Measurements from ENCODE around the gene TSPAN32.
A peak's percentile ranks its signal among the peaks of the same experiment; 100 is the strongest.

The TSPAN32 gene

DNA sequence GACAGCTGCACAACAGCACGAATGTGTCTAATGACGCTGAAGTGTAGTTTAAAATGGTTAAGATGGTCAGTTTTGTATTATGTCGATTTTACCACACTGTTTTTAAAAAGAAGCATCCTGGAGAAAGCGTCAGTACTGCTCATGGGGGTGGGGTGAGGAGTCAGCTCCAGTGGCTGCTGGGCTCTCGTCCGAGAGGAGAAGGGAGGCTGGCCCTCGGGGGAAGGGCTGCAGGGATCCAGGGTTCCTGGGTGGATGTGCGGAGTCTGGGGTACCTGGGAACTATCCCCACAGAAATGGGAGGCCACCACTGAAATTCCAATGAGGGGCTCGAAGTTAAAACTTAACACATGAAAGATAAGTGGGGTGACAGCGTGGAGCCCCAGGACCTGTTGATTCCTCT is 12.0 kb upstream of the TSPAN32 start:
- intact Hi-C loops (cut with micrococcal nuclease), result no loop called here
- peaks cover 32% of the 10 kb centered on the region for H3K4me1 Mint-ChIP-seq (ENCODE audit: low read depth)
- peaks cover 52% of the 10 kb centered on the region for H3K27me3 Mint-ChIP-seq
- H3K36me3 Mint-ChIP-seq (ENCODE audit: low read depth), result no peaks in the 10 kb centered on the region
- no peak overlapping the region for H3K27ac Mint-ChIP-seq
- H3K9me3 Mint-ChIP-seq, result no peaks in the 10 kb centered on the region
- no peak overlapping the region for H3K4me3 Mint-ChIP-seq

- peaks cover 48% of the 10 kb centered on the region for H3K27me3 Mint-ChIP-seq
- intact Hi-C loops (cut with micrococcal nuclease), result no loop called here
- H3K4me3 Mint-ChIP-seq, result no peak overlapping the region
- H3K9me3 Mint-ChIP-seq, result no peaks in the 10 kb centered on the region
- H3K4me1 Mint-ChIP-seq (ENCODE audit: low read depth), result peaks cover 37% of the 10 kb centered on the region
- no peak overlapping the region for H3K27ac Mint-ChIP-seq
- H3K36me3 Mint-ChIP-seq (ENCODE audit: low read depth), result no peaks in the 10 kb centered on the region
Observed at GRCh38 chr11:2290351-2290841, 11.4 kb upstream of the TSPAN32 start.

GRCh38 chr11:2293531-2293971 is 8.3 kb upstream of the TSPAN32 start:
- Mint-ChIP-seq H3K27me3 (peaks cover 37% of the 10 kb centered on the region), H3K27ac (peak overlapping the region; percentile 43), H3K4me3 (no peak overlapping the region)

DNA sequence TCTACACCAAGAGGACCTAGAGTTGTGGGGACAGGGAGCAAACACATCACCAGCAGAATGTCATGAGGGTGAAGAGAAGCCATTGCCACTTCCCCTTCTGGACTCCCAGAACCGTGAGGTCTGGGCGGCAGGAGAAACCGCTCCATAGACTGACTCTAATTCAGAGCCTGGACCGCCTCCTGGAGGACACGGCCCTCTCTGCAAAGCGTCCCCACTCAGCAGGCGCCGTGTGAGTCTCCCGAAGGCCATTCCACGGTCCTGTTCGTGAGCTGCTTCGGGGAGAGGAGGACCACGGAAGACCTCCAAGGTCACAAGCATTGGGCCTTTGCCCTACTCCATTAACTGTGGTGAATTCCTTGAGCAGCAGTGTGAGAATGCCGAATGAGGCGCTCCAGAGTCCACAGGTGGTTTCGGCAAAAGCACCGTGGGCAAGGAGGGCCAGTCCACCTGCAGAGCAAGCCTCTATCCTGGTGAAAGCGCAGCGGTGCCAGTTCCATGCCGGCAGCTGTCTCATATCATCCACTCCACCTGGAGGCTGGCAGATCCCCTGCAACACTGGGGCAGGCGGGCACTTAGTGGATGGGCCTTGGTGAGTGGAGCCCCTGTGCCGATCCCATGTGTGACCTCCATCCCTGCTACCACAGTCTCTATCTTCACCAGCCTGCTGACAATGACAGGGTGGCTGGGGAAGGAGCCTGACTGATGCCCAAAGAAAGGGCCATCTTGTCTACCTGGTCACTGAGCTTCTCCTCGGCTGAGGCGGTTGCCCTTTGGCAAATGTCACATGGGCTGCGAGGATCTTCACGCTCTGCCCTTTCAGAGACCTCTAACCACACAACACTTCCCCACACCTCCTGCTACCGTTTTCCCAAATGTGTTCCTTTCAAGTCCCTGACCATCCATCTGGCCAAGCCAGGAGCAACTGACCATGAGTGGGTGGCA is 7.6 kb upstream of the TSPAN32 start:
- no peaks in the 10 kb centered on the region for H3K9me3 Mint-ChIP-seq
- no peak overlapping the region for H3K4me3 Mint-ChIP-seq
- H3K36me3 Mint-ChIP-seq (ENCODE audit: low read depth), result peaks cover 33% of the 10 kb centered on the region
- peaks cover 31% of the 10 kb centered on the region for H3K27me3 Mint-ChIP-seq
- H3K4me1 Mint-ChIP-seq (ENCODE audit: low read depth), result peaks cover 52% of the 10 kb centered on the region
- intact Hi-C loops (cut with micrococcal nuclease), result loop anchor here (1.0 kb wide), 1 partner anchor 97 kb away; no protein-coding TSS in a partner anchor
- H3K27ac Mint-ChIP-seq, result peak overlapping the region; percentile 43

More at GRCh38 chr11:2293531-2293971, 8.3 kb upstream of the TSPAN32 start:
- Mint-ChIP-seq H3K36me3 (ENCODE audit: low read depth) (peaks cover 26% of the 10 kb centered on the region), H3K4me1 (ENCODE audit: low read depth) (peaks cover 48% of the 10 kb centered on the region), H3K9me3 (no peaks in the 10 kb centered on the region)
- intact Hi-C loops (cut with micrococcal nuclease), result no loop called here

DNA sequence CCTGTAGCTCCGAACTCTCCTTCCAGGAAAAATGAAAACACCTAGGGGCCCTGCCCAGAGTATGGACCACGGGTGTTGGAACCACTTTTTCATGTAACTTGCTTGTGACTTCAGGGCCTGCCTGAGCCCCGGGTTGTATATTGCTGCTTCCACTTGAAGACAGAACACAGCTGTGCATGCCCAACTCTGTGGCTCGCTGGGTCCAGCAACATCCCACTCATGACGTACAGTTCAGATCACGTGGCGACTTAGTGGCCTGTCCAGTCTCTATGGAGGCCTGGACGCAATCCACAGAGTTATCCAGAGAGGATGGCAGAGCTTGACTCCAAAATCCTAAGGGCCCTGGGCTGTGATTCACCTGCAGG is 6.9 kb upstream of the TSPAN32 start:
- Mint-ChIP-seq H3K27ac (no peak overlapping the region), H3K36me3 (ENCODE audit: low read depth) (peaks cover 40% of the 10 kb centered on the region), H3K4me3 (no peak overlapping the region), H3K27me3 (peaks cover 25% of the 10 kb centered on the region), H3K4me1 (ENCODE audit: low read depth) (peaks cover 59% of the 10 kb centered on the region), H3K9me3 (no peaks in the 10 kb centered on the region)
- intact Hi-C loops (cut with micrococcal nuclease), result loop anchor here (1.0 kb wide), 1 partner anchor 98 kb away; no protein-coding TSS in a partner anchor

DNA sequence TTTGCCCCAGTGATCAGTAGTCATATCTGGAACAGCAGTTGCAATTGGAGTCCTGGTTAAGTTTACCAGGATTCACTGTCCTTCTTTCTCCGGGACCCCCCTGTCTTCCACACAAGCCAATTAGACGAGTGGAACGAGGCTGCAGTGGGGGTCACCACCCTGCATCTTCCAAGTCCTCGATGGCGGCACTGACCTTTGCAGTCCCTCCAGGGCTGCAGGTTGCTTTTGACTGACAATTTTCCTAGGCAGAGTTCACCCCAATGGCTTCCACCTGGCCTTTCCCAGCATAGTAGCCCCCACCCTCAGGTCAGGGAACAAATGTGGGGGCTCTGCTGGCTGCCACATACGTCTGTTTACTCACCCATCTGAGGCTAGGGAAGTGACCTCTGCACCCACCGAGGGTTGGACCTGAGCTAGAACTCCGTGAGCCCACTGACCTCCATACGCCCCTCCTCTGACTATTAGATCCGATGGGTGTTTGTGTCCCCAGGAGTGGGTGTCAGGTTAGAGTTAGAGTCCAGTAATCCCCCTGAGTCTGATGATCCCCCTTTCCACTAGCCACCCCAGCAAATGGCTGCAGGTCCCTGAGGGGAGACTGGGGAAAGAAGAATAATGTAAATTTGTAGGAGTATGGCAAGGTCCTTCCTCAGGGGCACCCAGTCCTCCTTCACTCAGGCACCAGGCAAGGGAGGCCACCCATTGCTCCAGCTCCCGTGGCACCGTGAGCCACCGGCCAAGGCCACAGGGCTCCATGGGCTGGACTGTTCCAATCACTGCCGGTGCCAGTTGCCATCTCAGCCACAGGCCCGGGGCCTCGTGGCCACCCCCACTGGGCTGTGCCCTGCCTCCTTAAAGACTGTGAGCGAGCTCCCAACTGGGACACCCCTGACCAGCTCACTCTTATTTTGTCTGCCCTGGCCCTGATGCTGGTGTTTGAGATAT is 5.6 kb upstream of the TSPAN32 start:
- H3K27me3 Mint-ChIP-seq, result peaks cover 19% of the 10 kb centered on the region
- H3K36me3 Mint-ChIP-seq (ENCODE audit: low read depth), result peaks cover 53% of the 10 kb centered on the region
- peaks cover 60% of the 10 kb centered on the region for H3K4me1 Mint-ChIP-seq (ENCODE audit: low read depth)
- no peaks in the 10 kb centered on the region for H3K9me3 Mint-ChIP-seq
- H3K27ac Mint-ChIP-seq, result no peak overlapping the region
- intact Hi-C loops (cut with micrococcal nuclease), result no loop called here
- no peak overlapping the region for H3K4me3 Mint-ChIP-seq

DNA sequence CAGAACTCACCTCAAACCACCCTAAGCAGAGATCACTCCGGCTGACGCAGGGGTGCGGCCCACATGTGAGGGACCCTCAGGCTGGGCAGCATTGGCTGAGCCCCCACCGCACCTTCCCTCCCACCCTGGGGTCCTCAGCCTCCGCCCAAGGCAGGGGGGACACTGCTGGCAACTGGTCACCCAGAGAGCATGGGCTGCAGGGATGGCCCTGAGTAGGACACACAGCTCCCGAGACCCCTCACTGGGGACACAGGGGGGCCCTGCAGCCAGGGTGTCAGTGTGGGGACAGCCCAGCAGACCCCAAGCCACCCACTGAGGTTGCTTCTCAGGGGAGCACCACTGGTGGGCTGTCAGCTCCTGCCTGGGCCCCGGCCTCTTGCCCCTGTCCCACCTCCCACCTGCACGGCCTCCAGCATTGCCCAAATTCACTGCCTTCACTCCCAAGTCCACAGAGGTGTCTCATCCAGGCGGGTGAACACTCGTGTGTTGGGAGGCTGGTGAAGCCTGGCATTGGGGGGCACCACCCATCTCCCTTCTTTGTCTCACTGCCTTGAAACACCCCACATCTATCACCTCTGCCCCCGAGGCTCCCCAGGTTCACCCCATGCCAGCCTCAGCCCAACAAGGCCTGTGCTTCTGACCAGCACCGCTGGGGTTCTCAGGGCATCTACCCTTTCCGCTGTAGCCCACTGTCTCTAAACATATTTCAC is 4.7 kb upstream of the TSPAN32 start:
- H3K27me3 Mint-ChIP-seq, result peaks cover 18% of the 10 kb centered on the region
- peaks cover 61% of the 10 kb centered on the region for H3K36me3 Mint-ChIP-seq (ENCODE audit: low read depth)
- no peak overlapping the region for H3K4me3 Mint-ChIP-seq
- peaks cover 60% of the 10 kb centered on the region for H3K4me1 Mint-ChIP-seq (ENCODE audit: low read depth)
- H3K9me3 Mint-ChIP-seq, result no peaks in the 10 kb centered on the region
- H3K27ac Mint-ChIP-seq, result peak overlapping the region; percentile 57
- intact Hi-C loops (cut with micrococcal nuclease), result no loop called here

DNA sequence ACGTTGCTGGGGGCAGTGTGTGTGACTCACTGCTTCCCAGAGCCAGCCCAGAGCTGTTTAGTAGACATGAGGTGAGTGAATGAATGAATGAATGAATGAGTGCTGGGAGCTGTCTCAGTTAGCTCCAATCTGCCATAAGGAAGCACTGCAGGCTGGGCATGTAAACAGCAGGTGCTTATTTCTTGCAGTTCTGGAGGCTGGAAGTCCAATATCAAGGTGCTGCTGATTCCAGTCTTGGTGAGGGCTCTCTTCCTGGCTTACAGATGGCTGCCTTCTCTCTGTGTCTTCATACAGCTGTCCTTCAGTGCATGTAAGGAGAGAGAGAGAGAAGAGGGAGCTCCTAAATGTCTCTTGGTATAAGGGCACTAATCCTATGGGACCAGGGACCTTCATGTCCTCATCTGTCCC is 4.2 kb upstream of the TSPAN32 start:
- intact Hi-C loops (cut with micrococcal nuclease), result no loop called here
- Mint-ChIP-seq H3K36me3 (ENCODE audit: low read depth) (peaks cover 67% of the 10 kb centered on the region), H3K4me3 (no peak overlapping the region), H3K9me3 (no peaks in the 10 kb centered on the region), H3K27me3 (peaks cover 13% of the 10 kb centered on the region), H3K4me1 (ENCODE audit: low read depth) (peaks cover 62% of the 10 kb centered on the region), H3K27ac (peak overlapping the region; percentile 57)

DNA sequence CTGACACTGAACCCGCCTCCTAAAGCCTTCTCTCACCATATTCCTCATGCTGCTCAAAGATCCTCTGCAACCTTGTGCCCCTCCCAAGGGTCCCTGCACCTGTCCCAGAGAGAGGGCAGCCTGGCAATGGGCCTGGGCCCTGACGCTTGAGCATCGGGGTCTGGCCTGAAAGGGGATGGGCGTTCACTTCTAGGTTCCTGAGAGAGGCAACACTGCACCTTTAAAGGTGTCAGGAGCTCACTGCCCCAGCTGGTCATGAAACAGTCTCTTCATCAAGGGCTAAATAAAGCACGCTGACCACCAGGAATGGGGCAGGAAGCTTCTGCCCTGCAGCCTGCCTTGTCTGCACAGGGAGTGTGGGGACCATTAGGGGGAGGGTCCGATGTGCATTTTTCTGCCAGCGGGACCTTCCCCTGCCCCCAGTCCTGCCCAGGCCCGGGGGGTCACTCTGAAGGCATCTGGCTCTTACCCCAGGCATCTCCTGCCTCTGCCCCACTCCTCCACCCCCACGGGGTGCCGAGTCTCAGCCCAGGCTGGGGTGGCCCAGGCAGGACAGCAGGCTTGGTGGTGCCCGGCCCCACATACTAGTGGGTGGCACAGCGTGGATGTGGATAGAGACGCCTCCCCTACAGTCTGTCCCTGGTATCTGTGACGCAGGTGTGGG is 3.5 kb upstream of the TSPAN32 start:
- H3K27me3 Mint-ChIP-seq, result peaks cover 10% of the 10 kb centered on the region
- H3K9me3 Mint-ChIP-seq, result no peaks in the 10 kb centered on the region
- H3K36me3 Mint-ChIP-seq (ENCODE audit: low read depth), result peaks cover 73% of the 10 kb centered on the region
- peak overlapping the region; percentile 87 for H3K27ac Mint-ChIP-seq
- peaks cover 68% of the 10 kb centered on the region for H3K4me1 Mint-ChIP-seq (ENCODE audit: low read depth)
- intact Hi-C loops (cut with micrococcal nuclease), result no loop called here
- no peak overlapping the region for H3K4me3 Mint-ChIP-seq

GRCh38 chr11:2298795-2299761 is 2.7 kb upstream of the TSPAN32 start:
- Mint-ChIP-seq H3K4me1 (ENCODE audit: low read depth) (peaks cover 68% of the 10 kb centered on the region), H3K9me3 (no peaks in the 10 kb centered on the region), H3K4me3 (peak overlapping the region; percentile 55), H3K27me3 (peaks cover 5% of the 10 kb centered on the region), H3K27ac (peak overlapping the region; percentile 87), H3K36me3 (ENCODE audit: low read depth) (peaks cover 81% of the 10 kb centered on the region)
- intact Hi-C loops (cut with micrococcal nuclease), result no loop called here

DNA sequence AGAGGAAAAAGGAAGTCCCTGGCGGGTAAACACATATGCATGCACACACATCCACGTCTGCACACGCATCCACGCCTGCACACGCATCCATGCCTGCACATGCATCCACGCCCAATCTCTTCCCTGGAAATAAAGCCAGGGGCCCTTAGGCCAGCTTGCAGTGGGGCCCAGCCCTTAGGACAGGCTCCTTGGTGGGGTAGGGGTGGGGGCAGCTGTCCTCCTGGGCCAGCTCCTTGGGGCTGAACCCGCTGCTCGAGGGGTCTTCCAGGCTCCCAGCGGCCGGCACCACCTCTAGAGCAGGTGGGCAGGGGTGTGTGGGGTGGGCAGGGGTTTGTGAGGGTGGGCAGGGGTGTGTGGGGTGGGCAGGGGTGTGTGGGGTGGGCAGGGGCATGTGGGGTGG is 2.0 kb upstream of the TSPAN32 start:
- H3K4me3 Mint-ChIP-seq, result peak overlapping the region; percentile 55
- H3K9me3 Mint-ChIP-seq, result no peaks in the 10 kb centered on the region
- peaks cover 2% of the 10 kb centered on the region for H3K27me3 Mint-ChIP-seq
- H3K36me3 Mint-ChIP-seq (ENCODE audit: low read depth), result peaks cover 88% of the 10 kb centered on the region
- peak overlapping the region; percentile 87 for H3K27ac Mint-ChIP-seq
- peaks cover 68% of the 10 kb centered on the region for H3K4me1 Mint-ChIP-seq (ENCODE audit: low read depth)
- intact Hi-C loops (cut with micrococcal nuclease), result loop anchor here (10.0 kb wide), 1 partner anchor 585 kb away; the partner anchor contains the start of gene CDKN1C

Data from dendritic cell treated with granulocyte-macrophage colony-stimulating factor and Interleukin-4, amounts not matched to agents 40 ng/mL and 50 ng/mL, for 4 days (primary cell).